Tibial nerve (tissue), 4 donors: ENCODE data around the gene GAL3ST3. TPM values are rescaled to one million over a fixed set of nuclear protein-coding genes. Genes with fewer than 3 reads are reported as not detected.

Experiments
- DNase-seq, 2 donors: peaks; one replicate each; pipeline ENCODE4 v3.0.0-alpha.2; 2019; ENCODE audit warnings: low spot score in 2 of 2
- H3K27ac ChIP-seq, 4 donors: fragments of 200-600 bp; sonication (generic) in 3 of 4; one replicate each; pipeline ENCODE4 v1.5.1; 2017 to 2019; ENCODE audit warnings: mild to moderate bottlenecking in 1 of 4
- H3K27me3 ChIP-seq, 2 donors: fragments of 200-600 bp; sonication (generic) in 1 of 2; one replicate each; pipeline versions ENCODE4 v1.5.1 to v1.6.0; 2017 to 2019
- H3K36me3 ChIP-seq, 3 donors: fragments of 200-600 bp; sonication (generic); one replicate each; pipeline ENCODE4 v1.5.1; 2018 to 2019
- H3K4me1 ChIP-seq, 4 donors: fragments of 200-600 bp; sonication (generic) in 3 of 4; one replicate each; pipeline ENCODE4 v1.5.1; 2017 to 2019
- H3K4me3 ChIP-seq, 4 donors: fragments of 200-600 bp; sonication (generic) in 3 of 4; one replicate each; pipeline ENCODE4 v1.5.1; 2017 to 2019; ENCODE audit warnings: mild to moderate bottlenecking in 1 of 4, moderate library complexity in 1 of 4
- H3K9me3 ChIP-seq, 4 donors: fragments of 200-600 bp; sonication (generic) in 3 of 4; one replicate each; pipeline ENCODE4 v1.5.1; 2017 to 2019
- EP300 ChIP-seq, 2 donors: sonication (generic); formaldehyde crosslinking; IDR thresholded peaks; one replicate each; pipeline ENCODE4 v1.6.1; 2017; ENCODE audit warnings: antibody characterized with exemption in 2 of 2, mild to moderate bottlenecking in 1 of 2
- POLR2A ChIP-seq, 2 donors: fragments of 450-650 bp; IDR thresholded peaks; one replicate each; pipeline ENCODE4 v1.6.1; 2017; ENCODE audit warnings: antibody characterized with exemption in 2 of 2, mild to moderate bottlenecking in 2 of 2, moderate library complexity in 2 of 2
- WGBS, 2 donors: methylation state at CpG; one replicate each; pipeline ENCODE4 v1.1.5; 2018; 5-methylcytosine and 5-hydroxymethylcytosine counted together
- total RNA-seq, 4 donors: library from RNA; depleted of rRNA; stranded (reverse); fragments of >200 nt; gene quantifications; one replicate each; pipeline ENCODE4 v1.1.0, GENCODE V29; 2016
- TF ChIP-seq, protein P1 (sequence below), 5 experiments: fragments of 200-600 bp in 3 of 5; fragments of 450-650 bp in 2 of 5; sonication (generic) in 3 of 5; IDR thresholded peaks; one replicate each; pipeline ENCODE4 v1.5.1; 2016 to 2019; ENCODE audit warnings: antibody characterized with exemption in 5 of 5, mild to moderate bottlenecking in 3 of 5, moderate library complexity in 2 of 5

The GAL3ST3 gene
- total RNA-seq, 4 donors from 2014 or later = not detected

- Histone ChIP-seq H3K9me3 (no peaks in the 10 kb centered on the region), H3K36me3 (no peaks in the 10 kb centered on the region), H3K4me1 (peaks cover 0 to 28% (median 10%) of the 10 kb centered on the region in 4 donors), H3K27me3 (peaks cover 0 to 23% of the 10 kb centered on the region in 2 donors), H3K27ac (no peak overlapping the region), H3K4me3 (no peak overlapping the region)
- no peak for TF ChIP-seq POLR2A (IDR thresholded peaks at IDR 0.05)
- TF ChIP-seq EP300 (IDR thresholded peaks at IDR 0.05) = no peak
- TF ChIP-seq, protein P1, sequence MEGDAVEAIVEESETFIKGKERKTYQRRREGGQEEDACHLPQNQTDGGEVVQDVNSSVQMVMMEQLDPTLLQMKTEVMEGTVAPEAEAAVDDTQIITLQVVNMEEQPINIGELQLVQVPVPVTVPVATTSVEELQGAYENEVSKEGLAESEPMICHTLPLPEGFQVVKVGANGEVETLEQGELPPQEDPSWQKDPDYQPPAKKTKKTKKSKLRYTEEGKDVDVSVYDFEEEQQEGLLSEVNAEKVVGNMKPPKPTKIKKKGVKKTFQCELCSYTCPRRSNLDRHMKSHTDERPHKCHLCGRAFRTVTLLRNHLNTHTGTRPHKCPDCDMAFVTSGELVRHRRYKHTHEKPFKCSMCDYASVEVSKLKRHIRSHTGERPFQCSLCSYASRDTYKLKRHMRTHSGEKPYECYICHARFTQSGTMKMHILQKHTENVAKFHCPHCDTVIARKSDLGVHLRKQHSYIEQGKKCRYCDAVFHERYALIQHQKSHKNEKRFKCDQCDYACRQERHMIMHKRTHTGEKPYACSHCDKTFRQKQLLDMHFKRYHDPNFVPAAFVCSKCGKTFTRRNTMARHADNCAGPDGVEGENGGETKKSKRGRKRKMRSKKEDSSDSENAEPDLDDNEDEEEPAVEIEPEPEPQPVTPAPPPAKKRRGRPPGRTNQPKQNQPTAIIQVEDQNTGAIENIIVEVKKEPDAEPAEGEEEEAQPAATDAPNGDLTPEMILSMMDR (IDR thresholded peaks at IDR 0.05) = no peak
- DNase-seq = no peak
- WGBS, 2 donors = 93 to 96% methylated on average over 3 of the region's 3 CpGs
Measured at GRCh38 chr11:66046901-66047300, 2.1 kb downstream of the GAL3ST3 start.

DNA sequence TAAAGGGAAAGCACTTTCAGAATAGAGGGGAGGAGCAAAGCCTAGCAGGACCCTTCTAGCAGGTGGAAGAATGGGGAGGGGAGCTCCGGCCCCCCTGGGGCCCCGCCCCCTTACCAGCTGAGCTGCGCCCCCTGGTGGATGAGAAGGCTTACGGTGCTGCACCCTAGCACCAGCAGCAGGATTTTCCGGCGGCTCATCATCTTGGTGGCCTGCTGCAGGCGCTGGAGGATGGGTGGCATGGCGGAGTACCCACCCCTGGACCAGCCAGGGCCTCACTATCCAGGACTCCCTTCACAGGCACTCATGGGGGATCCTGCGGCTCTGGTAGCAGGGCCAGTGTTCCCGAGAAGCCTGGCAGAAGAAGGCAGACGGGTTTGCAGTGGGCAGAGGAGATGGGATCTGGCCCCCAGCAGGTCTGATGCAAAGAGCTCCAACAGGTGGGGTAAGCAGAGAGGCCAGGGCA, 3.8 kb downstream of the GAL3ST3 start:
- TF ChIP-seq POLR2A (IDR thresholded peaks at IDR 0.05) (no peak), EP300 (IDR thresholded peaks at IDR 0.05) (peak in 1 of 2 donors; percentile 23)
- TF ChIP-seq, protein P1 (IDR thresholded peaks at IDR 0.05) = peak; percentile 83 to 94 (median 90)
- Histone ChIP-seq H3K36me3 (no peaks in the 10 kb centered on the region), H3K4me3 (no peak overlapping the region), H3K27ac (no peak overlapping the region), H3K4me1 (peaks cover 0 to 16% (median 6%) of the 10 kb centered on the region in 4 donors), H3K9me3 (no peaks in the 10 kb centered on the region), H3K27me3 (peaks cover 0 to 23% of the 10 kb centered on the region in 2 donors)
- peak; percentile 23 to 64 for DNase-seq
- WGBS, 2 donors = 10 to 16% methylated on average over 9 to 11 of the region's 11 CpGs

DNA sequence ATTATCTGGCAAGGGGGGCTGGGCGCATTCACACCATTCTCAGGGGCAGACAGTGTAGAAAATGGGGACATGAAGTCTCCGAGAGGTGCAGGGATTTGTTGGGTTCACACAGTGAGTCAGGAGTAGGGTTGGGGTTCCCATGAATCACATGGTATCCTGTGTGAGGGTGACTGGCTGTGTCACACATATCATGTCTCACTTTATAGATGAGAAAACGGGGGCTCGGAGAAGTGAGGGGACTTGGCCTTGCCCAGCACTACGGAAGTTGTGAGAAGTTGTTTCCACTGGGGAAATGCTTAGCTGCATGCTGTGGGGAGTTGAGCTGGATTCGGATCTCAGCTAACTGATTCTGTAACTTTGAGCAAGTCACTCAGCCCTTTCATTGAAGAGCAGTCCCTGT, 4.2 kb downstream of the GAL3ST3 start:
- TF ChIP-seq, protein P1 (IDR thresholded peaks at IDR 0.05) = no peak
- no peak for TF ChIP-seq EP300 (IDR thresholded peaks at IDR 0.05)
- TF ChIP-seq POLR2A (IDR thresholded peaks at IDR 0.05) = no peak
- Histone ChIP-seq H3K4me3 (no peak overlapping the region), H3K27me3 (peaks cover 0 to 23% of the 10 kb centered on the region in 2 donors), H3K4me1 (peaks cover 0 to 16% (median 6%) of the 10 kb centered on the region in 4 donors), H3K9me3 (no peaks in the 10 kb centered on the region), H3K27ac (no peak overlapping the region), H3K36me3 (no peaks in the 10 kb centered on the region)
- no peak for DNase-seq
- 73 to 81% methylated on average over 5 to 6 of the region's 6 CpGs for WGBS, 2 donors

DNA sequence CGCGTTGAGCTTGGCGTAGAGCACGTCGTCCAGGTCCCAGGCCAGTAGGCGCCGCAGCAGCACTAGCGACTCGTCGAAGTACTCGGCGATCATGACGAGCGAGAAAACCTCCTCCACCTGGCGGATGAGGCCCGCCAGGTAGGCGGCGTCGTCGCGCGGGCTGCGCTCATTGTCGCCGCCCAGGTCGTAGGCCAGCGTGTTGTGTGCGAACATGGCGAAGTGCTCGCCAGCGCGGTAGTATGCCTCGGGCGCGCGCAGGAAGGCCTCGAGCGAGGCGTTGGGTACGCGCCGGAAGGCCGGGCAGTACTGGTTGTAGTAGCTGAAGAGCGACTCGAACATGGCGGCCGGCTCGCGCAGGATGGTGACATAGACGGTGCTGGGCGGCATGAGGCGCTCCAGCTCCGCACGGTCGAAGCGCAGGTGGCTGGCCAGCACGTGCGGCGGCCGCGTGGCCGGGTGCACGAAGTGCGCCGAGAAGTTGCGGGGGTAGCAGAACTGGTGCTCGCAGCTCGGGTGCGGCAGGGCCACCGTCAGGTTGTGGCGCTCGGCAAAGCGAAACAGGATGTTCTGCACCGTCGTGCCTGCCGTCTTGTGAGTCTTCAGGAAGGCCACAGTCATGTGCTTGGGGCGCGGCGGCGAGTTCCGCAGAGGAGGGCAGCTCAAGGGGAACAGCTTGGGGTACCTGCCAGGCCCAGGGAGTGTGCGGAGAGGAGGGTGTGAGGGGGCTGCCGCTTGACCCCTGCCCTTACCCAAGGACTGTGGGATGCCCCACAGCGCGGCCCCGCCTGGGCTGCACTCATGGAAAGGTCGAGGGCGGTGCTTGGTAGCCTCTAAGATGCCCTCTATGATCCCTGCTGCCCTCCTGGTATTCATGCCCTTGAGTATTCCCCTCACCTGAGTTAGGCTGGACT, 5.7 kb downstream of the GAL3ST3 start:
- Histone ChIP-seq H3K36me3 (no peaks in the 10 kb centered on the region), H3K4me3 (no peak overlapping the region), H3K27me3 (peaks cover 0 to 10% of the 10 kb centered on the region in 2 donors), H3K27ac (no peak overlapping the region), H3K4me1 (peaks cover 0 to 8% (median 3%) of the 10 kb centered on the region in 4 donors), H3K9me3 (no peaks in the 10 kb centered on the region)
- WGBS, 2 donors = 96 to 97% methylated on average over 88 of the region's 88 CpGs
- TF ChIP-seq POLR2A (IDR thresholded peaks at IDR 0.05) = no peak
- no peak for TF ChIP-seq EP300 (IDR thresholded peaks at IDR 0.05)
- TF ChIP-seq, protein P1 (IDR thresholded peaks at IDR 0.05) = no peak
- DNase-seq = no peak
